ENCODE data around the gene ITGA2.

DNA sequence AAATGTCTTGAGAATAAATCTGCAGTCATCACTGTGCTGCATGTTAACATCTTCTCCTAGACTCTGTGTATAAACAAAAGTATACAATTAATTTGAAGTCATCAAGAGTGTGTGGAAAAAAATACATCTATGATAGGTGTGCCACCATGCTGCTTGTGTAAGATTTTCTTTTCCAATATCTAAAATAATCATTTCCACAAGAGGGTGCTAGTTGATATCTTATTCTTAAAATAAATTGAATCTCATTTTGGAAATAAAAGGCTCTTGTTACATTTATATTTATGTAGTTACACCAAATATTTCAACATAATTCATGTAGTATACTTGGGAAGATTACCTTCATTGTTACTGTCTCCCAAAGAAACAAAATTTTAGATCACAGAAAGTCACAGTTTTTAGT lies 134.6 kb downstream of the ITGA2 start:
- TF ChIP-seq, protein P1, sequence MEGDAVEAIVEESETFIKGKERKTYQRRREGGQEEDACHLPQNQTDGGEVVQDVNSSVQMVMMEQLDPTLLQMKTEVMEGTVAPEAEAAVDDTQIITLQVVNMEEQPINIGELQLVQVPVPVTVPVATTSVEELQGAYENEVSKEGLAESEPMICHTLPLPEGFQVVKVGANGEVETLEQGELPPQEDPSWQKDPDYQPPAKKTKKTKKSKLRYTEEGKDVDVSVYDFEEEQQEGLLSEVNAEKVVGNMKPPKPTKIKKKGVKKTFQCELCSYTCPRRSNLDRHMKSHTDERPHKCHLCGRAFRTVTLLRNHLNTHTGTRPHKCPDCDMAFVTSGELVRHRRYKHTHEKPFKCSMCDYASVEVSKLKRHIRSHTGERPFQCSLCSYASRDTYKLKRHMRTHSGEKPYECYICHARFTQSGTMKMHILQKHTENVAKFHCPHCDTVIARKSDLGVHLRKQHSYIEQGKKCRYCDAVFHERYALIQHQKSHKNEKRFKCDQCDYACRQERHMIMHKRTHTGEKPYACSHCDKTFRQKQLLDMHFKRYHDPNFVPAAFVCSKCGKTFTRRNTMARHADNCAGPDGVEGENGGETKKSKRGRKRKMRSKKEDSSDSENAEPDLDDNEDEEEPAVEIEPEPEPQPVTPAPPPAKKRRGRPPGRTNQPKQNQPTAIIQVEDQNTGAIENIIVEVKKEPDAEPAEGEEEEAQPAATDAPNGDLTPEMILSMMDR (IDR thresholded peaks at IDR 0.05), result no peak
- no peak for TF ChIP-seq POLR2A (IDR thresholded peaks at IDR 0.05)

Measured in testis (tissue), 2 donors.